IMR-90 (cell line): ENCODE data around the gene PARD3. TPM values are rescaled to one million over a fixed set of nuclear protein-coding genes. Genes with fewer than 3 reads are reported as not detected.
A peak's percentile ranks its signal among the peaks of the same experiment; 100 is the strongest.

Experiments
- ATAC-seq: fragments of 200-7000 bp; cut with Tn5 transposase; 2 replicates; pipeline ENCODE4 v1.9.1; 2020; ENCODE audit warnings: low read depth, mild to moderate bottlenecking, moderate library complexity
- BruUV-seq: library from RNA; stranded (reverse); fragments of 400-500 nt; replicated peaks from 2 replicates; lab custom pipeline; 2021; lab: Mats Ljungman, UMichigan
- CTCF ChIA-PET: fragments of 300-600 bp; formaldehyde crosslinking; extraction: SDS; loops from one replicate; lab custom pipeline; 2021; ENCODE audit warnings: antibody characterized with exemption; lab: Yijun Ruan, JAX
- POLR2A ChIA-PET: fragments of 300-600 bp; sonication (Branson Sonifier 250); formaldehyde crosslinking; loops from one replicate; lab custom pipeline; 2022; ENCODE audit warnings: antibody characterized with exemption; ENCODE audit not compliant: unreplicated experiment; lab: Charles Lee
- DNase-seq: peaks from one replicate; pipeline ENCODE4 v3.0.0; 2013
- H2AFZ ChIP-seq: replicated peaks from 2 replicates; pipeline ENCODE3; 2013; ENCODE audit warnings: low read length, mild to moderate bottlenecking; ENCODE audit not compliant: poor library complexity
- H2AK5ac ChIP-seq: 2 replicates; pipeline ENCODE4 v1.6.1; 2013; ENCODE audit warnings: low read depth, low read length, inconsistent platforms
- H2AK9ac ChIP-seq: replicated peaks from 2 replicates; pipeline ENCODE3; 2013; ENCODE audit warnings: mild to moderate bottlenecking, low read depth, low read length, moderate library complexity; ENCODE audit not compliant: poor library complexity
- H2BK120ac ChIP-seq: 2 replicates; pipeline ENCODE4 v1.6.1; 2013; ENCODE audit warnings: low read depth, low read length, inconsistent platforms
- H2BK15ac ChIP-seq: 3 replicates; pipeline ENCODE4 v1.6.1; 2013; ENCODE audit warnings: low read depth, low read length, inconsistent platforms
- H2BK20ac ChIP-seq: 2 replicates; pipeline ENCODE4 v1.6.1; 2013; ENCODE audit warnings: low read depth, mild to moderate bottlenecking, inconsistent platforms, low read length, moderate library complexity
- H2BK5ac ChIP-seq: 2 replicates; pipeline ENCODE4 v1.6.1; 2013; ENCODE audit warnings: mild to moderate bottlenecking, low read depth, low read length, inconsistent platforms; ENCODE audit not compliant: poor library complexity, severe bottlenecking
- H3K14ac ChIP-seq: replicated peaks from 2 replicates; pipeline ENCODE4 v1.6.1; 2013; ENCODE audit warnings: low read depth, low read length, inconsistent platforms
- H3K18ac ChIP-seq: 2 replicates; pipeline ENCODE4 v1.6.1; 2013; ENCODE audit warnings: low read depth, low read length, control low read depth
- H3K23ac ChIP-seq: 2 replicates; pipeline ENCODE4 v1.6.1; 2013; ENCODE audit warnings: low read depth, low read length, inconsistent platforms
- H3K27ac ChIP-seq: 2 replicates; pipeline ENCODE4 v1.5.1; 2013; ENCODE audit warnings: mild to moderate bottlenecking, control low read depth, low read length; ENCODE audit not compliant: insufficient read depth
- H3K27me3 ChIP-seq: 2 replicates; pipeline ENCODE4 v1.6.1; 2013; ENCODE audit warnings: low read length; ENCODE audit not compliant: control insufficient read depth, insufficient read depth
- H3K36me3 ChIP-seq: 2 replicates; pipeline ENCODE4 v1.6.1; 2013; ENCODE audit warnings: low read length, mixed read lengths; ENCODE audit not compliant: control insufficient read depth, insufficient read depth
- H3K4ac ChIP-seq: 2 replicates; pipeline ENCODE4 v1.6.1; 2013; ENCODE audit warnings: low read depth, low read length, inconsistent platforms
- H3K4me1 ChIP-seq: 2 replicates; pipeline ENCODE4 v1.6.1; 2013; ENCODE audit warnings: low read length, mixed read lengths; ENCODE audit not compliant: control insufficient read depth, insufficient read depth
- H3K4me2 ChIP-seq: 2 replicates; pipeline ENCODE4 v1.6.1; 2013; ENCODE audit warnings: low read depth, mild to moderate bottlenecking, control low read depth, low read length, moderate library complexity
- H3K4me3 ChIP-seq: 2 replicates; pipeline ENCODE4 v1.5.1; 2013; ENCODE audit warnings: low read depth, mild to moderate bottlenecking, control low read depth, low read length, moderate library complexity; ENCODE audit not compliant: insufficient read depth
- H3K56ac ChIP-seq: 2 replicates; pipeline ENCODE4 v1.6.1; 2013; ENCODE audit warnings: low read length, inconsistent platforms; ENCODE audit not compliant: insufficient read depth; ENCODE audit errors: extremely low read depth
- H3K79me1 ChIP-seq, 2 experiments: 2 replicates each; pipeline ENCODE4 v1.6.1; 2013; ENCODE audit warnings: low read length in 2 of 2, inconsistent platforms in 1 of 2, low read depth in 1 of 2
- H3K9ac ChIP-seq: 2 replicates; pipeline ENCODE4 v1.6.1; 2013; ENCODE audit warnings: low read depth, low read length, control low read depth
- H3K9me1 ChIP-seq: 2 replicates; pipeline ENCODE4 v1.6.1; 2013; ENCODE audit warnings: low read length, inconsistent platforms; ENCODE audit not compliant: insufficient read depth
- H3K9me3 ChIP-seq: 2 replicates; pipeline ENCODE4 v1.6.1; 2013; ENCODE audit warnings: low read length; ENCODE audit not compliant: control insufficient read depth, insufficient read depth
- H4K20me1 ChIP-seq: 2 replicates; pipeline ENCODE4 v1.6.1; 2013; ENCODE audit warnings: low read length, inconsistent platforms; ENCODE audit not compliant: insufficient read depth
- H4K5ac ChIP-seq: 2 replicates; pipeline ENCODE4 v1.6.1; 2013; ENCODE audit warnings: mild to moderate bottlenecking, low read depth, low read length, control low read depth
- H4K8ac ChIP-seq, 2 experiments: 2 replicates each; pipeline ENCODE4 v1.6.1; 2013; ENCODE audit warnings: low read depth in 2 of 2, low read length in 2 of 2, control low read depth in 1 of 2, inconsistent platforms in 1 of 2
- H4K91ac ChIP-seq: 2 replicates; pipeline ENCODE4 v1.6.1; 2013; ENCODE audit warnings: low read depth, low read length, inconsistent platforms; ENCODE audit not compliant: insufficient read depth
- RAD21 ChIP-seq: IDR thresholded peaks from 2 replicates; pipeline ENCODE4 v1.6.1; 2012; ENCODE audit warnings: low read length, improper control_type of control experiment
- WGBS, 2 experiments: methylation state at CpG; one replicate each; pipeline versions ENCODE4 v1.1.5 to v1.1.7; 2013; ENCODE audit warnings: missing lambda C conversion rate in 2 of 2; ENCODE audit not compliant: insufficient read length in 1 of 2; ENCODE audit errors: extremely low coverage in 2 of 2; 5-methylcytosine and 5-hydroxymethylcytosine counted together
- dilution Hi-C: fragments of 300-500 bp; cut with HindIII; formaldehyde crosslinking; loops from one replicate; pipeline ENCODE4 v1.14.3; 2018; ENCODE audit warnings: low sequenced_read_pairs; ENCODE audit not compliant: unreplicated experiment
- in situ Hi-C: fragments of 300-500 bp; cut with MboI; formaldehyde crosslinking; loops from 3 replicates; pipeline ENCODE4 v1.14.3; 2019; ENCODE audit warnings: low sequenced_read_pairs, inconsistent platforms, mixed read lengths
- intact Hi-C: fragments of 100-400 bp; cut with micrococcal nuclease; formaldehyde crosslinking; loops from 2 replicates; pipeline ENCODE4 v1.10.0; 2022
- polyA plus RNA-seq, 3 experiments: library from polyadenylated mRNA; depleted of rRNA; stranded (reverse); fragments of >200 nt; gene quantifications; 2 replicates each; pipeline ENCODE4 v1.2.3, GENCODE V29; 2012; ENCODE audit warnings: low replicate concordance in 1 of 3
- total RNA-seq: library from RNA; depleted of rRNA; stranded (reverse); fragments of >200 nt; gene quantifications from 2 replicates; pipeline ENCODE4 v1.2.3, GENCODE V29; 2012
- TF ChIP-seq, protein P1 (sequence below): fragments of 150-350 bp; IDR thresholded peaks from 2 replicates; pipeline ENCODE4 v1.6.1; 2016; ENCODE audit warnings: low read depth, mild to moderate bottlenecking, low read length, moderate library complexity, borderline replicate concordance

The PARD3 gene
- total and polyA plus RNA-seq, 2 of the 4 experiments (the other 2 are of a cell fraction): 14.6 to 37.5 TPM

DNA sequence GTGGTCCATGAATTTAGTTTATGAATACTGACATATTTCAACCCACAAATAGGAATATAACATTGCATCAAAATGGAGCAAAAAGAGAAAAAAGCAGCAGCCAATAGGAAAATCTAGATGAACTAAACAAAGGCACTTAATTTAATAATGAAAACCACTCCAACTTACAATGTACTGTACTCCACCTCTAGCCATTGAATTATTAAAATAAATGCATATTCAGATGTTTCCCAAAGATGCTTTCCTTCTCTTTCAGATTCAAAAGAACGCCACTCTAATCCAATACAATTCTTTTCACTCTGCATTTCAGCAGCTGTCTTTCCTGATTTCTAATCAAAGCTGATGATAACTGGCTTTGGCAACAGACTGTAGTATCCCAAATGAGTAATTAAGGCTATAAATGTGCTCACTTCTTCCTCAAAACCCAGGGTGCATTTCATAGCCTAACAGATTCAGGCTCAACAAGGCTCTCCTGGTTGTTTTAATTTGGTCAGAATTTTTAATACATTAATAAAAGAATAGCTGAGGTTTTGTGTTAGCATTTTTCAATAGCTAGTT lies 577.1 kb downstream of the PARD3 start:
- H4K5ac ChIP-seq: no peak overlapping the region
- no peaks in the 10 kb centered on the region for H3K36me3 ChIP-seq
- in situ Hi-C loops (no loop called here), intact Hi-C loops (no loop called here), dilution Hi-C loops (no loop called here)
- H3K23ac ChIP-seq: no peak overlapping the region
- H3K4me1 ChIP-seq: peaks cover 5% of the 10 kb centered on the region
- no peak overlapping the region for H2AK9ac ChIP-seq
- H3K56ac ChIP-seq: no peak overlapping the region
- H4K8ac ChIP-seq: no peak overlapping the region
- no peak overlapping the region for H2BK15ac ChIP-seq
- no peak overlapping the region for H4K91ac ChIP-seq
- no peaks in the 10 kb centered on the region for H3K79me1 ChIP-seq
- no peaks in the 10 kb centered on the region; the same call in 1 of the 2 replicates for H3K9me1 ChIP-seq
- H4K20me1 ChIP-seq: no peaks in the 10 kb centered on the region
- no peak overlapping the region for H2AFZ ChIP-seq
- ATAC-seq (no peak), DNase-seq (no peak)
- no peaks in the 10 kb centered on the region for H3K9me3 ChIP-seq
- no peak overlapping the region for H2BK5ac ChIP-seq
- no peak overlapping the region for H3K18ac ChIP-seq
- TF ChIP-seq RAD21: no peak
- TF ChIP-seq, protein P1, sequence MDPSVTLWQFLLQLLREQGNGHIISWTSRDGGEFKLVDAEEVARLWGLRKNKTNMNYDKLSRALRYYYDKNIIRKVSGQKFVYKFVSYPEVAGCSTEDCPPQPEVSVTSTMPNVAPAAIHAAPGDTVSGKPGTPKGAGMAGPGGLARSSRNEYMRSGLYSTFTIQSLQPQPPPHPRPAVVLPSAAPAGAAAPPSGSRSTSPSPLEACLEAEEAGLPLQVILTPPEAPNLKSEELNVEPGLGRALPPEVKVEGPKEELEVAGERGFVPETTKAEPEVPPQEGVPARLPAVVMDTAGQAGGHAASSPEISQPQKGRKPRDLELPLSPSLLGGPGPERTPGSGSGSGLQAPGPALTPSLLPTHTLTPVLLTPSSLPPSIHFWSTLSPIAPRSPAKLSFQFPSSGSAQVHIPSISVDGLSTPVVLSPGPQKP: no peak
- H3K9ac ChIP-seq: no peak overlapping the region
- H3K14ac ChIP-seq: 0 out of 2 replicates have a peak overlapping the region, but pooled peaks have one; percentile 2
- H2AK5ac ChIP-seq: no peak overlapping the region
- no peak overlapping the region for H3K4me3 ChIP-seq
- H2BK120ac ChIP-seq: no peak overlapping the region
- H3K4me2 ChIP-seq: no peak overlapping the region
- H3K27ac ChIP-seq: no peak overlapping the region
- H3K4ac ChIP-seq: no peak overlapping the region
- H2BK20ac ChIP-seq: 0 out of 2 replicates have a peak overlapping the region, but pooled peaks have one; percentile 20
- WGBS, 2 experiments: no CpG with 5 or more reads among the region's 1 CpG
- POLR2A ChIA-PET: no interaction called here
- CTCF ChIA-PET: no interaction called here
- no peaks in the 10 kb centered on the region for H3K27me3 ChIP-seq
- no TSS peak for BruUV-seq
